ENCODE measurements around the gene MIPEP.

GRCh38 chr13:23715092-23715761 lies 174.0 kb downstream of the MIPEP start:
- TF ChIP-seq CTCF (IDR thresholded peaks at IDR 0.05), result no peak
- TF ChIP-seq POLR2A (IDR thresholded peaks at IDR 0.05), result no peak

Data from thyroid gland (tissue), 4 donors.